Lower leg skin (tissue), 3 donors: ENCODE data around the gene INKA2.

ENCODE experiments used
- POLR2A ChIP-seq, 2 donors: fragments of 450-650 bp; IDR thresholded peaks; one replicate each; pipeline ENCODE4 v1.6.1; 2016 to 2017; ENCODE audit warnings: antibody characterized with exemption in 2 of 2, mild to moderate bottlenecking in 1 of 2, moderate library complexity in 1 of 2
- TF ChIP-seq, protein P1 (sequence below), 3 donors: fragments of 450-650 bp; IDR thresholded peaks; one replicate each; pipeline ENCODE4 v1.5.1; 2016; ENCODE audit warnings: antibody characterized with exemption in 3 of 3, mild to moderate bottlenecking in 3 of 3, moderate library complexity in 2 of 3

DNA sequence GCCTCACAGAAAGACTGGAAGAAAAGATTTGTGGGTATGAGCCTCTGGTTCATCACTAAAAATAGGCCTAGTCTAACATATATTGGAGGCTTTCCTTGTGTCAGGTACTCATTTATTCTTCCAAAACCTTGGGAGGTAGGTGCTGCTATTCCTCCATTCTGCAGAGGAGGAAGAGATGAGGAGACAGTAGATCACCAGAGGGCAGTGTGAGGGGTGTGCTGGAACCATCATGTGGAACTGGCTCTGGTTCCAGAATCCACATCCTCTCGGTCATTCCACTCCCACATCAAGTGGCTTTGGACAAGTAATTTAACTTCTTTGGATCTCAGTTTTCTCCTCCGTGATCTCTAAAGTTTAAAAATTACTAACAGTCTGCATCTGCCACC is 7.4 kb upstream of the INKA2 start:
- TF ChIP-seq POLR2A (IDR thresholded peaks at IDR 0.05) = no peak
- TF ChIP-seq, protein P1, sequence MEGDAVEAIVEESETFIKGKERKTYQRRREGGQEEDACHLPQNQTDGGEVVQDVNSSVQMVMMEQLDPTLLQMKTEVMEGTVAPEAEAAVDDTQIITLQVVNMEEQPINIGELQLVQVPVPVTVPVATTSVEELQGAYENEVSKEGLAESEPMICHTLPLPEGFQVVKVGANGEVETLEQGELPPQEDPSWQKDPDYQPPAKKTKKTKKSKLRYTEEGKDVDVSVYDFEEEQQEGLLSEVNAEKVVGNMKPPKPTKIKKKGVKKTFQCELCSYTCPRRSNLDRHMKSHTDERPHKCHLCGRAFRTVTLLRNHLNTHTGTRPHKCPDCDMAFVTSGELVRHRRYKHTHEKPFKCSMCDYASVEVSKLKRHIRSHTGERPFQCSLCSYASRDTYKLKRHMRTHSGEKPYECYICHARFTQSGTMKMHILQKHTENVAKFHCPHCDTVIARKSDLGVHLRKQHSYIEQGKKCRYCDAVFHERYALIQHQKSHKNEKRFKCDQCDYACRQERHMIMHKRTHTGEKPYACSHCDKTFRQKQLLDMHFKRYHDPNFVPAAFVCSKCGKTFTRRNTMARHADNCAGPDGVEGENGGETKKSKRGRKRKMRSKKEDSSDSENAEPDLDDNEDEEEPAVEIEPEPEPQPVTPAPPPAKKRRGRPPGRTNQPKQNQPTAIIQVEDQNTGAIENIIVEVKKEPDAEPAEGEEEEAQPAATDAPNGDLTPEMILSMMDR (IDR thresholded peaks at IDR 0.05) = no peak
